IPS-20b (cell line): ENCODE results near the gene COL27A1.
"Not testable (repeated sequence)": the region's sequence is repeated elsewhere in the genome, so short reads cannot be mapped to it uniquely, and the experiment has no call there.

ENCODE experiments used
- H3K27ac ChIP-seq: one replicate; pipeline ENCODE4 v1.5.1; 2013; ENCODE audit warnings: low read length
- H3K27me3 ChIP-seq: 2 replicates; pipeline ENCODE4 v1.6.1; 2013; ENCODE audit warnings: mild to moderate bottlenecking, low read length, inconsistent platforms; ENCODE audit not compliant: insufficient read depth
- H3K36me3 ChIP-seq: 2 replicates; pipeline ENCODE4 v1.6.1; 2013; ENCODE audit warnings: low read depth, mild to moderate bottlenecking, inconsistent platforms, low read length, moderate library complexity; ENCODE audit not compliant: insufficient read depth
- H3K4me1 ChIP-seq: 2 replicates; pipeline ENCODE4 v1.6.1; 2013; ENCODE audit warnings: mild to moderate bottlenecking, control low read depth, inconsistent platforms, low read length, moderate library complexity; ENCODE audit not compliant: insufficient read depth
- H3K4me3 ChIP-seq: 2 replicates; pipeline ENCODE4 v1.5.1; 2013; ENCODE audit warnings: mild to moderate bottlenecking, low read length, inconsistent platforms
- H3K9ac ChIP-seq: 2 replicates; pipeline ENCODE4 v1.6.1; 2013; ENCODE audit warnings: low read depth, mild to moderate bottlenecking, inconsistent platforms, low read length, moderate library complexity
- H3K9me3 ChIP-seq: 2 replicates; pipeline ENCODE4 v1.6.1; 2013; ENCODE audit warnings: mild to moderate bottlenecking, low read depth, low read length, inconsistent platforms; ENCODE audit not compliant: insufficient read depth

The COL27A1 gene

DNA sequence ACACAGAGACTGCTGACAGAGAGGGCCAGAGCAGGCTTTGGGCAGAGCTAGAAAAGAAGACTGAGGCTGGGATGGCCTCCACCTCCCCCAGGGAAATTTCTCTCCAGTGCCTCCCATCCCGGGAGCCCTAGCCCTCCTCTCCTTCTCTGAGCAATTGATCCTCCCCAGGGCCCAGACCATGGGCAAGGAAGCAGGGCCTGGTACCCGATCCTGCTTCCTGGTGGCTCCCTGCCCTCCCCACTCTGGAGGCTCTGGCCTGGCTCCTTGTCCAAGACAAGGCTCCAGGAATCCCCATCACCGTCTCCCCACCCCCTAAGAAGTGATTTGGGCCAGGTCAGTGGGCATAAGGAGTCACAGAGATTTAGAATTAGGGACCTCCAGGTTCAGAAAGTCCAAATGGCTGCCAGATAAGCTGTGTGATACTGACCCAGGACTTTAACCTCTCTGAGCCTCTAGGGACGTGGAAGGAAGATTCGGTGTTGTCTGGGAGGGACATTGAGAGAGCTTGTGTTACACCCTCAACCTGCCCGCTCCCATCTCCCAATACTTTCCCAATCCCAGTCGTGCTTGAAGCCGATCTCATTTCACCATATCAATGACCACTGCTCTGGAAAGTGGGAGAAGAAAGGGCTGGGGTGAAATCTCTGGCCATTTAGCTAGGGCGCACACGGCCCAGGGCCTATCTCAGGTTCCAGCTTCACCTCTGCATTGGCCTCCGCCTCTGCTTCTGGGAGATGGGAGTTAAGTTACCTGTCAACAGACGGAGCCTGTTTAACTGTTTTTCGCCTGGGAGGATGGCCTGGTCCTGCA is 30.5 kb upstream of the COL27A1 start:
- H3K4me3 ChIP-seq: no peak overlapping the region
- H3K9ac ChIP-seq: no peak overlapping the region
- H3K27me3 ChIP-seq: peaks cover 3% of the 10 kb centered on the region; the same call in 1 of the 2 replicates
- H3K36me3 ChIP-seq: no peaks in the 10 kb centered on the region
- no peaks in the 10 kb centered on the region; the same call in 1 of the 2 replicates for H3K9me3 ChIP-seq
- H3K27ac ChIP-seq: no peak overlapping the region
- H3K4me1 ChIP-seq: no peaks in the 10 kb centered on the region

DNA sequence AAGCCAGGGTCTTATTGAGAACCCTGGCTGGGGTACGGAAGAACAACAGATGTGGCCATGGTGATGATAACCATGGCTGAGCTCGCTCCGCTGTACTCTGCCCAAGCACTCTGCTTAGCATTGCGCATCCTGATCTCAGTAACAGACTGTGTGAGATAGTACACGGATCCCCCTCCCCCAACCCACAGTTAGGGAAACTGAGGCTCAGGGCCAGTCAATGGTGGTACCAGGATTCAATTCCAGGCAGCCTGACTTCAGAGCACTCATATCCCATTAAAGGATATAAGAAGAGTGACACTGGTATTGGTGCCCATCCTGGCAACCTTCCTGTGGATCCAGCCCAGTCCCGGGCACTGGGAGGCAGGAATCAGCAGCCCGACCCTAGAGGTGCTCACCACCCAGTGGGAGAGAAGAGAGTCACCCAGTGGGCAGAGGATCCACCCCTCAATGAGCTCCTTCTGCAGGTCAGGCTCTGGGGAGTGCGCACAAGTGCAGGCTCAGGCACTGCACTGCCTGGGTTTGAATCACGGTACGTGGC is 29.8 kb upstream of the COL27A1 start:
- no peaks in the 10 kb centered on the region for H3K36me3 ChIP-seq
- no peak overlapping the region for H3K27ac ChIP-seq
- no peak overlapping the region for H3K4me3 ChIP-seq
- no peak overlapping the region for H3K9ac ChIP-seq
- H3K4me1 ChIP-seq: no peaks in the 10 kb centered on the region
- no peaks in the 10 kb centered on the region for H3K27me3 ChIP-seq
- H3K9me3 ChIP-seq: no peaks in the 10 kb centered on the region; the same call in 1 of the 2 replicates

DNA sequence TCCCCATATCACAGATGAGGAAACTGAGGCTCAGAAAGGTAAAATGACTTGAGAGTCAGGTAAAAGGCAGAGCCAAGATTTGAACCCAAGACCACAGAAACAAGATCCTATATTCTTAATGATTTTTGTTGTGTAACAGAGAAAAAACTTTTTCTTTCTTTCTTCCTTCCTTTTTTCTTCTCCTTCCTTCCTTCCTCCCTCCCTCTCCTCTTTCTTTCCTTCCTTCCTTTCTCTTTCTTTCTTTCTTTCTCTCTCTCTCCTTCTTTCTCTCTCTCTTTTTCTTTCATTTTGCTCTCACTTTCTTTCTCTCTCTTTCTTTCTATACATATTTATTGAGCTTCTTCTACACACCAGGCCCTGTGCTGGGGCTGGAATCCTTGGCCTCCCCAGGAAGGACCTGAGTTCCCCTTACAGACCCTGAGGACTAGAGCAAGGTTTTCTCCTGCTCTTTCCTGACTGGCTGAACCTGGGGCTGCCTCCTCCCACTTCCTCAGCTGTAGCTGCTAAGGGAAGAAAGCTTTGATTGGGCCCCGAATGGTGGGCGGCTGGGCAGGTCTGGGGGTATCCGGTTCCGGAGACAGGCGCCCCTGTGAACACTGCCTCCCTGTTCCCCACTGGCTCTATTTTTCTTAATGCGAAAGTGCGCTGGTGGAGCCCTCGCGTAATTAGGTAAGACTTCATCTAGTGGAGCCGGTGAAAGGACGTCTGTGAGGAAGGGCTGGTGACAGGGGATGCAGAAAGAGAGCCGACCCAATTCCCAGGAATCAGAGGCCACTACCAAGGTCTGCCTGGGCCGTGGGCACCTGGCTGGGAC is 28.9 kb upstream of the COL27A1 start:
- H3K27ac ChIP-seq: no peak overlapping the region
- no peaks in the 10 kb centered on the region for H3K27me3 ChIP-seq
- H3K36me3 ChIP-seq: no peaks in the 10 kb centered on the region
- no peaks in the 10 kb centered on the region; the same call in 1 of the 2 replicates for H3K9me3 ChIP-seq
- H3K4me1 ChIP-seq: peaks cover under 1% of the 10 kb centered on the region; the same call in 1 of the 2 replicates
- no peak overlapping the region for H3K4me3 ChIP-seq
- no peak overlapping the region for H3K9ac ChIP-seq

DNA sequence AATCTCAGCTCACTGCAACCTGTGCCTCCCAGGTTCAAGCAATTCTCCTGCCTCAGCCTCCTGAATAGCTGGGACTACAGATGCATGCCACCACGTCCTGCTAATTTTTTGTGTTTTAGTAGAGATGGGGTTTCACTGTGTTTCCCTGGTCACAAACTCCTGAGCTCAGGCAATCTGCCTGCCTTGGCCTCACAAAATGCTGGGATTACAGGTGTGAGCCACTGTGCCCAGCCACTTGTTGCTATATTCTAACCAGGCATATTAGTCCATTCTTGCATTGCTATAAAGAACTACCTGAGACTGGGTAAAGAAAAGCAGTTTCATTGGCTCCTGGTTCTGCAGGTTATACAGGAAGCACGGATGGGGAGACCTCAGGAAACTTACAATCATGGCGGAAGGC is 26.6 kb upstream of the COL27A1 start:
- H3K27me3 ChIP-seq, H3K27ac ChIP-seq, H3K9ac ChIP-seq, H3K4me1 ChIP-seq, H3K9me3 ChIP-seq, H3K4me3 ChIP-seq, H3K36me3 ChIP-seq: not testable (repeated sequence)

DNA sequence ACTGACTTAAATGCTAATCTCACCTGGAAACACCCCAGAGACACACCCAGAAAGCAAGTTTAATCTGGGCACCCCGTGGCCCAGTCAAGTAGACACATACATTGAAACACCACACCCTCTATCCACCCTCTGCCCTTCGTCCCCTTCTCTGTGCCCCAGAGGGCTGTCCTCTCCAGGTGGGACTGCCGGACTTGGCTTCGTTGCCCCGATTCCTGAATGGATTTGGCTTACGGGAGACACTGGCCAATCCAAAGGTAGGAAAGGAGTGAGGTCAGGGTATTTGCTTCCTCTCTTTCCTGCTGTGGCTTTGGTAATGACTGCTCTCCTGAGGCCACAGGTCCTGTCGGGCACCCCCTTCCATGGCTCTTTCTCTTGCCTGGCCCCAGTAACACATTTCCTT is 25.2 kb upstream of the COL27A1 start:
- Histone ChIP-seq H3K27ac (no peak overlapping the region), H3K9me3 (no peaks in the 10 kb centered on the region; the same call in 1 of the 2 replicates), H3K4me1 (peaks cover 8% of the 10 kb centered on the region), H3K36me3 (no peaks in the 10 kb centered on the region), H3K4me3 (no peak overlapping the region), H3K9ac (no peak overlapping the region), H3K27me3 (no peaks in the 10 kb centered on the region)

DNA sequence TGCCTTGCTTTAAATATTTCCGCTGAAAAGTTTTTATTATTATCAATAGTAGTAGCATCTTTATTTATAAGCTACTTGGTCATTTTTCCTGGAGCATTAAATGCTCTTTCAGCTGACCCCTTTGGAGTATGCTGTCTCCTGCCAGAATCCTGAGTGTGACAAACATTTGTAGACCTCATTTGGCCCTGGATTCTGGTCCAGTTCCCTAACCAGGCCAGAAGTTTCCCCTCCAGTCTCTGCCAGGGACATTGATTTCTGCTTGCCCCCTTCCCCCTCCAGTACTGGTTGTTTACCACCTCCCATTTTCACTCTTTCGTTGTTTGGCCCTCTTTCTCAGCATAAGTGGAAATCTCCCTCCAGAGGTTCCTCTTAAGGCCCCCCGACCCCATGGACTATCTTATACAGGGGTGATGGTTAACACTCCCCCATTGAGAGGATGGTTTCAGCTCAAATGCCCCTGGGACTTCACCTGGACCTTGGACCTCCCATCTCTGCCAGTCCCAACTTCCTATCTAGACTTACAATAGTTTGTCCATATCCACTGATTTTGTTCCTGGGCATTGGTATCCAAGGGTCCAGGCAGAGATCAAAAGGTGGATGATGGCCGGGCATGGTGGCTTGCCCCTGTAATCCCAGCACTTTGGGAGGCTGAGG is 24.6 kb upstream of the COL27A1 start:
- H3K9ac ChIP-seq: no peak overlapping the region
- no peak overlapping the region for H3K27ac ChIP-seq
- H3K9me3 ChIP-seq: no peaks in the 10 kb centered on the region; the same call in 1 of the 2 replicates
- peaks cover 8% of the 10 kb centered on the region for H3K4me1 ChIP-seq
- H3K4me3 ChIP-seq: no peak overlapping the region
- H3K36me3 ChIP-seq: no peaks in the 10 kb centered on the region
- no peaks in the 10 kb centered on the region for H3K27me3 ChIP-seq

DNA sequence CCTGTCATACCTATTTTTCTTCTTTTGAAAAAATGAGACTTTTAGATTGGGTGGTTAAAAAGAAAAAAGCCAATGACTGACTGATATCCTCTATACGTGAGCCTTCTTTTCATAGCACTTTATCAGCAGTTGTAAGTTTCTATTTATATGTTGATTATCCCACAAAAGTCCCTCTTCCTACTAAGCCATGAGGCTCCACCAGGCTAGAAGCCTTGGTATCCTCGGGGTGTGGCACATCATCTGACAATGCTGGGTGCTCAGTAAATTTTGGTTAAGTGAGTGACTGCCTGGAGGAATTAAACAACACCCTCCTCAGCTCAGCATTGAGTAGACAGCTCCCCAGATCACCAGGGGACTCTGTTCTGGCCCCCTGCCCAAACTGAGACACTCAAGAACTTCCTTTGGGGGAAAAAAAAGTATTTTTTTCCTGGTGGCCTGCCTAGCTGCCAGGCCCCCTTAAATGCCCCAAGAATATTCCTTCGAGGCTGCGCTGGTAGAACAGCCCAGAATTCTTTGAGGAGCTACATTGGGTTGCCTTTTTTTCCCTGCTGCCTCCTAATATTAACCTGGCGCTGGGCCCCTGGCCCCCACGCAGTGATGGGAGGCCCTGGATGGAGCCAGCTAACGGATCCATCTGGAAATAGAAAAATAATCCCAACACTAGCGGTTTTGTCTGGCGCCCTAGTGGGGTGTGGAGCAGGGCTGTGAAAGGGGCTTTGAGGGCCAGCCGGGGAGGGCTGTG is 23.4 kb upstream of the COL27A1 start:
- no peaks in the 10 kb centered on the region for H3K36me3 ChIP-seq
- H3K27me3 ChIP-seq: no peaks in the 10 kb centered on the region
- H3K27ac ChIP-seq: no peak overlapping the region
- H3K4me3 ChIP-seq: no peak overlapping the region
- no peak overlapping the region for H3K9ac ChIP-seq
- H3K9me3 ChIP-seq: no peaks in the 10 kb centered on the region; the same call in 1 of the 2 replicates
- H3K4me1 ChIP-seq: peaks cover 8% of the 10 kb centered on the region

DNA sequence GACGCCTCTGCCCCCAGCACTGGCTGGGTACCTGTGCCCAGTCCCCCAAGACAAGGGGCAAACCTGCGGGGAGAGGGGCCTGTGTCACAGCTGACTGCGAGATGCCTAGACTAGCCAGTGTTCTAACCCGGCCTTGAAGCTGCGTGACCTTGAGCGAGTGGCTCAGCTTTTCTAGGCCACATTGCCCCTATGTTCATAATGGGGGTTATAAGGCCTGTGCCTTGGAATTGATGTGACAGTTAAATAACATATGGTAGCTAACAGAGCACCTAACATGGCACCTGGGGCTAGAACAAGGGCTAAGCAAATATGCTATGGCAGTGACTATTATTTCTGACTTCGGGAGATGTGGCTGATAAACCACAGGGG is 22.8 kb upstream of the COL27A1 start:
- Histone ChIP-seq H3K27ac (no peak overlapping the region), H3K9ac (no peak overlapping the region), H3K36me3 (no peaks in the 10 kb centered on the region), H3K4me3 (no peak overlapping the region), H3K27me3 (no peaks in the 10 kb centered on the region), H3K9me3 (no peaks in the 10 kb centered on the region; the same call in 1 of the 2 replicates), H3K4me1 (peaks cover 8% of the 10 kb centered on the region)

DNA sequence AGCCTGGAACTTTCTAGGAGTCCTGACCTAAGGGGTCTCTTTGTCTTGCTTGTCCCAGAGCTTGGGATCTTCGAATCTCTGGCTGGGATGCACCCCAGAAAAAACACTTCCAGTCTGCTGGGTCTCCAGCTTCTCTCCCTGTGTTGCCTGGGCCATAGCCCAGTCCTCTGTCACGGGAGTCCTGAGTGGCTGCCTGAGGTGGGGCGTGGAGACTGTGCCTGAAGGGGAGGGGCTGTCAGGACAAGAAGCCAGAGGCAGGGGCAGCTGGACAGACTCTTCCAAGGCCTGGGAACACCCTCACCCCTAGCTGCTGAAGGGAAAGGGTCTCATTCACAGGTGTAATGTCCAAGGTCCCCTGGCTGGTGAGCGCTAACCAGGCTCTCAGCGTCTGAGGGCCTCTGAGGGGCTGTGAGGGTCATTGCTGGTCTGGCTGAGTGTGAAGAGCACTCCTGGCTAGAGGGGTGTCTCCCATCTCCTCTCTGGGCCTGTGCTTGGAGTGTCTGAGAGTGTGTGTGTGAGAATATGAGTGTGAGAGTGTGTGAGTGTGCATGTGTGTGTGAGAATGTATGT is 20.4 kb upstream of the COL27A1 start:
- Histone ChIP-seq H3K4me1 (peaks cover 8% of the 10 kb centered on the region), H3K27me3 (no peaks in the 10 kb centered on the region), H3K27ac (no peak overlapping the region), H3K9me3 (no peaks in the 10 kb centered on the region), H3K9ac (no peak overlapping the region), H3K36me3 (no peaks in the 10 kb centered on the region), H3K4me3 (no peak overlapping the region)

DNA sequence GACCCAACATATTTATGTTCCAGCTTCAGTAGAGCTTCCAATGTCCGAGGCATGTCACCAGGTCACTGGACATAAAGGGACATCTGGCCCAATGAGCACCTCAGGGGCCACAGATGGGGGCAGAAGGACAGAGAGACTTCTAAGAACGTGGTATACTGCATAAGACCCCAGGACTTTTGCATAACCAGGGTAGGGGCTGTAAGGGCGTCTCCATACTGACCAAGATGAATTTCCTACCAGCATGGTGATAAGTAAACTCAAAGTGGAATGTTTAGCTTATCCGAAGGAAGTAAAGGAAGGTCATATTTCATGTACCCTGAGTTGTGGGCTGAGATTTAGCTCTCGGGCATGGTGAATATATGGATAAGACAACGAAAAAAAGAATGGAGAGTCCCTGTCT is 17.5 kb upstream of the COL27A1 start:
- no peaks in the 10 kb centered on the region for H3K4me1 ChIP-seq
- no peaks in the 10 kb centered on the region for H3K27me3 ChIP-seq
- no peaks in the 10 kb centered on the region for H3K36me3 ChIP-seq
- H3K27ac ChIP-seq: no peak overlapping the region
- no peak overlapping the region for H3K9ac ChIP-seq
- H3K4me3 ChIP-seq: no peak overlapping the region
- H3K9me3 ChIP-seq: no peaks in the 10 kb centered on the region

DNA sequence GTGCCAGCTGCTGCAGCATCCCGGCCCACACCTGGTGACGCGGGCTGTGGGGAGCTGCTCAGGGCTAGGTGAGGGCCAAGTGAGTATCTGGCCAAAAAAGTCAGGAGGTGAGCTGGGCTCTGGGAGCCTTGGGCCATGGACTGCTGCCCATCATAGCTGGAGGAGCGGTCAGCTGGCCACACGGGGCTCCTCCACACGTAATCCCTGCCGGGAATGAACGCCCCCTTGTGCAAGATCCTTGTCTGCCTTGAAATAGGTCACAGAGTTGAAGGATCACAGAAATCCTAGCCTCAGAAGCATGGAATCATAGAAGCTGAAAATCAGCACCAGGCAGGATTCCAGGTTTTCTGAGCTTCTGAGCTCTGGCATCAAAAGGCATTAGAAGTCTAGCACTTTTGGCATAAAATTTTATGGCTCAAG is 16.8 kb upstream of the COL27A1 start:
- Histone ChIP-seq H3K4me3 (no peak overlapping the region), H3K9ac (no peak overlapping the region), H3K9me3 (no peaks in the 10 kb centered on the region), H3K36me3 (no peaks in the 10 kb centered on the region), H3K27ac (no peak overlapping the region), H3K27me3 (no peaks in the 10 kb centered on the region; the same call in 1 of the 2 replicates), H3K4me1 (no peaks in the 10 kb centered on the region)
